GM10248 (cell line): ENCODE data around the gene PNKD.

Experiments used
- CTCF ChIA-PET: fragments of 300-600 bp; sonication (Branson Sonifier 250); formaldehyde crosslinking; extraction: SDS; loops from one replicate; lab custom pipeline; 2021; ENCODE audit warnings: antibody characterized with exemption; lab: Yijun Ruan, JAX
- POLR2A ChIA-PET: fragments of 350-650 bp; sonication (Branson Sonifier 250); formaldehyde crosslinking; extraction: SDS; loops from one replicate; lab custom pipeline; 2020; ENCODE audit warnings: antibody characterized with exemption; lab: Yijun Ruan, JAX
- DNase-seq: peaks from one replicate; pipeline ENCODE4 v3.0.0; 2012; ENCODE audit errors: extremely low spot score
- CTCF ChIP-seq: IDR thresholded peaks from 2 replicates; pipeline ENCODE4 v1.5.1; 2012; ENCODE audit warnings: mild to moderate bottlenecking, low read depth; ENCODE audit errors: extremely low read depth, missing control alignments, control extremely low read depth

PNKD gene

GRCh38 chr2:218384975-218385374, 114.7 kb downstream of the PNKD start:
- TF ChIP-seq CTCF, result no peak
- POLR2A ChIA-PET, result no interaction called here
- CTCF ChIA-PET, result interaction anchor here (1.0 to 2.8 kb wide), 5 partner anchors 9 to 113 kb away, joined by 3 to 8 read pairs (median 5); partner anchors contain the start of gene CATIP
- DNase-seq, result no peak

GRCh38 chr2:218386505-218387368, 116.4 kb downstream of the PNKD start:
- POLR2A ChIA-PET, result no interaction called here
- no peak for TF ChIP-seq CTCF
- CTCF ChIA-PET, result interaction anchor here (1.3 to 2.8 kb wide), 4 partner anchors 9 to 85 kb away, joined by 3 to 8 read pairs (median 6); partner anchors contain the start of gene CATIP
- no peak for DNase-seq

GRCh38 chr2:218387369-218388194, 117.3 kb downstream of the PNKD start:
- ChIA-PET CTCF (interaction anchor here (1.4 to 1.6 kb wide), 3 partner anchors 8 to 86 kb away, joined by 3 to 6 read pairs (median 3); no protein-coding TSS in a partner anchor), POLR2A (no interaction called here)
- no peak for TF ChIP-seq CTCF
- DNase-seq, result no peak

GRCh38 chr2:218389333-218390150, 119.2 kb downstream of the PNKD start:
- DNase-seq, result no peak
- ChIA-PET POLR2A (no interaction called here), CTCF (interaction anchor here (1.2 to 1.4 kb wide), 4 partner anchors 20 to 905 kb away, joined by 3 to 5 read pairs (median 4); partner anchors contain the start of gene TMBIM1)
- no peak for TF ChIP-seq CTCF

- no peak for TF ChIP-seq CTCF
- no peak for DNase-seq
- POLR2A ChIA-PET, result no interaction called here
- CTCF ChIA-PET, result interaction anchor here (5.6 kb wide), 1 partner anchor 100 kb away, joined by 37 read pairs; the partner anchor contains the start of gene TMBIM1
These were observed 120.9 kb downstream of the PNKD start for GRCh38 chr2:218391202-218391601.
